OCI-LY7 (cell line): ENCODE measurements around the gene GATA6.

Experiments used
- EZH2phosphoT487 ChIP-seq: fragments of 200-600 bp; sonication (generic); IDR thresholded peaks from 2 replicates; pipeline ENCODE4 v1.6.1; 2018; ENCODE audit warnings: low read depth, borderline replicate concordance, mild to moderate bottlenecking, mixed run types, antibody characterized with exemption, low read length, moderate library complexity, mixed read lengths
- TF ChIP-seq, protein P1 (sequence below): fragments of 200-600 bp; sonication (generic); conservative IDR thresholded peaks from 2 replicates; pipeline ENCODE4 v1.5.1; 2014; ENCODE audit warnings: mild to moderate bottlenecking, antibody characterized with exemption, low read length, moderate library complexity, mixed read lengths

- TF ChIP-seq, protein P1, sequence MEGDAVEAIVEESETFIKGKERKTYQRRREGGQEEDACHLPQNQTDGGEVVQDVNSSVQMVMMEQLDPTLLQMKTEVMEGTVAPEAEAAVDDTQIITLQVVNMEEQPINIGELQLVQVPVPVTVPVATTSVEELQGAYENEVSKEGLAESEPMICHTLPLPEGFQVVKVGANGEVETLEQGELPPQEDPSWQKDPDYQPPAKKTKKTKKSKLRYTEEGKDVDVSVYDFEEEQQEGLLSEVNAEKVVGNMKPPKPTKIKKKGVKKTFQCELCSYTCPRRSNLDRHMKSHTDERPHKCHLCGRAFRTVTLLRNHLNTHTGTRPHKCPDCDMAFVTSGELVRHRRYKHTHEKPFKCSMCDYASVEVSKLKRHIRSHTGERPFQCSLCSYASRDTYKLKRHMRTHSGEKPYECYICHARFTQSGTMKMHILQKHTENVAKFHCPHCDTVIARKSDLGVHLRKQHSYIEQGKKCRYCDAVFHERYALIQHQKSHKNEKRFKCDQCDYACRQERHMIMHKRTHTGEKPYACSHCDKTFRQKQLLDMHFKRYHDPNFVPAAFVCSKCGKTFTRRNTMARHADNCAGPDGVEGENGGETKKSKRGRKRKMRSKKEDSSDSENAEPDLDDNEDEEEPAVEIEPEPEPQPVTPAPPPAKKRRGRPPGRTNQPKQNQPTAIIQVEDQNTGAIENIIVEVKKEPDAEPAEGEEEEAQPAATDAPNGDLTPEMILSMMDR, result no peak
- no peak for TF ChIP-seq EZH2phosphoT487
Measured at GRCh38 chr18:22174341-22175145, 5.2 kb downstream of the GATA6 start.
